B cell (primary cell): ENCODE measurements around the gene SLC26A1.

Source experiments
- EZH2 ChIP-seq: IDR thresholded peaks from 2 replicates; pipeline ENCODE4 v1.6.1; 2012; ENCODE audit warnings: borderline replicate concordance, low read depth, mild to moderate bottlenecking, moderate library complexity, low read length; ENCODE audit not compliant: insufficient read depth, poor library complexity, severe bottlenecking
- TF ChIP-seq, protein P1 (sequence below): fragments of 200-600 bp; IDR thresholded peaks from one replicate; pipeline ENCODE4 v1.8.0; 2022; ENCODE audit warnings: antibody characterized with exemption, mild to moderate bottlenecking

DNA sequence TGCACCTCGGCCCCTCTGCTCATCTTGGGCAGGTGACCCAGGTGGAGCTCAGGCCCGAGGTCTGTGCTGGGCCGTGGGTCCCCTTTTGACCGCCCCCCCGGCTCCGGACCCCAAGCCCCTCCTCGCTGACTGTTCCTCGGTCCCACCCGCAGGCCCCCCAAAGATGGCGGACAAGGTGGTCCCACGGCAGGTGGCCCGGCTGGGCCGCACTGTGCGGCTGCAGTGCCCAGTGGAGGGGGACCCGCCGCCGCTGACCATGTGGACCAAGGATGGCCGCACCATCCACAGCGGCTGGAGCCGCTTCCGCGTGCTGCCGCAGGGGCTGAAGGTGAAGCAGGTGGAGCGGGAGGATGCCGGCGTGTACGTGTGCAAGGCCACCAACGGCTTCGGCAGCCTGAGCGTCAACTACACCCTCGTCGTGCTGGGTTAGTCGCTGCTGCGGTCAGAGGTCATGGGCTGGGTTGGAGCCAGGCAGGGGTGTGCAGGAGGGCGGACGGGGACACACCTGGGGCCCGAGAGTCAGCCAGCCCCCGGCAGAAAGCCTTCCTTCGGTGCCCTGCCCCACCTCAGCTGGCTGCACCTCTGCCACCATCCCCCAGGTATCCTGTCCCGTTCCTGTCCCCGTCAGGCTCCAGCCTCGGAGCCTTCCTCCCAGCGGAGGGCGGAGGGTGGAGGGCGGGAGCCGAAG, 29.0 kb upstream of the SLC26A1 start:
- TF ChIP-seq EZH2, result no peak
- TF ChIP-seq, protein P1, sequence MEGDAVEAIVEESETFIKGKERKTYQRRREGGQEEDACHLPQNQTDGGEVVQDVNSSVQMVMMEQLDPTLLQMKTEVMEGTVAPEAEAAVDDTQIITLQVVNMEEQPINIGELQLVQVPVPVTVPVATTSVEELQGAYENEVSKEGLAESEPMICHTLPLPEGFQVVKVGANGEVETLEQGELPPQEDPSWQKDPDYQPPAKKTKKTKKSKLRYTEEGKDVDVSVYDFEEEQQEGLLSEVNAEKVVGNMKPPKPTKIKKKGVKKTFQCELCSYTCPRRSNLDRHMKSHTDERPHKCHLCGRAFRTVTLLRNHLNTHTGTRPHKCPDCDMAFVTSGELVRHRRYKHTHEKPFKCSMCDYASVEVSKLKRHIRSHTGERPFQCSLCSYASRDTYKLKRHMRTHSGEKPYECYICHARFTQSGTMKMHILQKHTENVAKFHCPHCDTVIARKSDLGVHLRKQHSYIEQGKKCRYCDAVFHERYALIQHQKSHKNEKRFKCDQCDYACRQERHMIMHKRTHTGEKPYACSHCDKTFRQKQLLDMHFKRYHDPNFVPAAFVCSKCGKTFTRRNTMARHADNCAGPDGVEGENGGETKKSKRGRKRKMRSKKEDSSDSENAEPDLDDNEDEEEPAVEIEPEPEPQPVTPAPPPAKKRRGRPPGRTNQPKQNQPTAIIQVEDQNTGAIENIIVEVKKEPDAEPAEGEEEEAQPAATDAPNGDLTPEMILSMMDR, result no peak
